Dermis blood vessel endothelial cell (primary cell): Measurements from ENCODE around the gene TP53BP1. TPM values are rescaled to one million over a fixed set of nuclear protein-coding genes. Genes with fewer than 3 reads are reported as not detected.
"Not testable (repeated sequence)": the region's sequence is repeated elsewhere in the genome, so short reads cannot be mapped to it uniquely, and the experiment has no call there.

Source experiments
- DNase-seq: peaks from one replicate; pipeline ENCODE4 v3.0.0; 2010
- total RNA-seq: library from RNA; depleted of rRNA; stranded (reverse); fragments of >200 nt; gene quantifications from 2 replicates; pipeline ENCODE4 v1.2.3, GENCODE V29; 2014

Gene TP53BP1
- 62.6 and 76.5 TPM in 2 replicates for total RNA-seq

GRCh38 chr15:43492673-43493601 lies at the start of gene TP53BP1:
Gene TP53BP1 (minus strand): TSS chr15:43493156. CDS start chr15:43493043, 113 bp downstream.
- peak; percentile 96 for DNase-seq

DNA sequence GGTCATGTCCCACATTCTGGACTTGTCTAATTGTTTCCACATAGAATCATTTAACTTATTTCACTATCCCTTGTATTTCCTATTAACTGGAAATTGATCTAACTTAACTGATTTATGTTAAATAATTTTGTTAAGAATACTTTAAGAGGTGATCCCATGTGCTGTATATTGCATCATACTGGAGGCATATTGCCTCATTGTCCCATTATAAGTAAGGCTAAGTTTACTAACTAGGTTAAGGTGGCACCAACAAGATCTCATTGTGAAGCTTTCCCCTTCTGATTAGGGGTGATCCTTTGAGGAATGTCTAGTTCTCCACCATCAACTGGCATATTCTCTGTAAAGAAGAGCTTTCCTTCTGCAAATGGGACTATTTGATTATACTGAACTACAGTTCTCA lies 48.8 kb upstream of the TP53BP1 start:
- DNase-seq = no peak

- no peak for DNase-seq
These were observed 45.1 kb upstream of the TP53BP1 start for GRCh38 chr15:43538091-43538490.

- no peak for DNase-seq
These were observed 41.9 kb upstream of the TP53BP1 start for GRCh38 chr15:43534897-43535296.

- not testable (repeated sequence) for DNase-seq
These were observed 39.9 kb upstream of the TP53BP1 start for GRCh38 chr15:43532826-43533225.

DNA sequence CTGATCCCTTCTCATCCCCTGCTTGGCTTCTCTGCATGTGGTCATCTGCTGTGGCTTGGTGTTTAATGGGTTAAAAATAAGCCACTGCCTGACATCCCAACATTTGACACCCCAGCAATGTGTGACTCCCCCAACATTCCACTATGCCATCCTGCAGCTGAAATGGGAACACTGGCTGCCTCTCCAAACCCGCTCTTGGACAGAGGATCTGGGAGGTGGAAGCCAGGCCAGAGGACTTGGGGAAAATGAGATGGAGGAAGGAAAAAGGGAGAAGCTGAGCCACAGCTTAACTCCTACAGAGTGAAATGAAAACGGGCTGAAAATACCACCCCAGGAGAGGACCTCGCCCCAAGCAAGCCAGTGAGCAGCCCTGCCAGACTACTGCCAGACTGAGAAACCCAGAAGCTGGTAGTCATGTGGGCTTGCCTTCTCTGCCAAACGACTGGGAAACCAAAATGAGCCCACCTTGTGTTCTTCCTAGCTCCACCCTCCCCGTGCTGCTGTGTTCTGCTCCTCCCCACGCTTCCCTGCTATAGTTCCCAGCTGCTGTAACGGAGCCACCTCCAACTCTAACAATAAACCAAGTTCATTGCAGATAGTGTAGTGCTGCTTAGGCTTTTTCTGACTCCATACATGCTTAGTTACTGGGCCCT lies 38.2 kb upstream of the TP53BP1 start:
- DNase-seq = no peak

- DNase-seq = no peak
These were observed 36.8 kb upstream of the TP53BP1 start for GRCh38 chr15:43529587-43530345.

- no peak for DNase-seq
These were observed 36.2 kb upstream of the TP53BP1 start for GRCh38 chr15:43529141-43529540.

- DNase-seq = no peak
These were observed 35.6 kb upstream of the TP53BP1 start for GRCh38 chr15:43528542-43529007.

DNA sequence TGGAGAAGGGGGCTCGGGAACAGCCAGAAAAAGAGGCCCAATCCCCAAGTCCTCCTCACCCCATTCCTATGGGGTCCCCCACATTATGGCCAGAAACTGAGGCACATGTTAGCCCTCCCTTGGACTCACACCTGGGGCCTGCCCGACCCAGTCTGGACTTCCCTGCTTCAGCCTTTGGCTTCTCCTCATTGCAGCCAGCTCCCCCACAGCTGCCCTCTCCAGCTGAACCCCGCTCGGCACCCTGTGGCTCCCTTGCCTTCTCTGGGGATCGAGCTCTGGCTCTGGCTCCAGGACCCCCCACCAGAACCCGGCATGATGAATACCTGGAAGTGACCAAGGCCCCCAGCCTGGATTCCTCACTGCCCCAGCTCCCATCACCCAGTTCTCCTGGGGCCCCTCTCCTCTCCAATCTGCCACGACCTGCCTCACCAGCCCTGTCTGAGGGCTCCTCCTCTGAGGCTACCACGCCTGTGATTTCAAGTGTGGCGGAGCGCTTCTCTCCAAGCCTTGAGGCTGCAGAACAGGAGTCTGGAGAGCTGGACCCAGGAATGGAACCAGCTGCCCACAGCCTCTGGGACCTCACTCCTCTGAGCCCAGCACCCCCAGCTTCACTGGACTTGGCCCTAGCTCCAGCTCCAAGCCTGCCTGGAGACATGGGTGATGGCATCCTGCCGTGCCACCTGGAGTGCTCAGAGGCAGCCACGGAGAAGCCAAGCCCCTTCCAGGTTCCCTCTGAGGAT lies 35.0 kb upstream of the TP53BP1 start:
- no peak for DNase-seq

GRCh38 chr15:43527016-43527801 lies 34.3 kb upstream of the TP53BP1 start:
- DNase-seq = no peak

DNA sequence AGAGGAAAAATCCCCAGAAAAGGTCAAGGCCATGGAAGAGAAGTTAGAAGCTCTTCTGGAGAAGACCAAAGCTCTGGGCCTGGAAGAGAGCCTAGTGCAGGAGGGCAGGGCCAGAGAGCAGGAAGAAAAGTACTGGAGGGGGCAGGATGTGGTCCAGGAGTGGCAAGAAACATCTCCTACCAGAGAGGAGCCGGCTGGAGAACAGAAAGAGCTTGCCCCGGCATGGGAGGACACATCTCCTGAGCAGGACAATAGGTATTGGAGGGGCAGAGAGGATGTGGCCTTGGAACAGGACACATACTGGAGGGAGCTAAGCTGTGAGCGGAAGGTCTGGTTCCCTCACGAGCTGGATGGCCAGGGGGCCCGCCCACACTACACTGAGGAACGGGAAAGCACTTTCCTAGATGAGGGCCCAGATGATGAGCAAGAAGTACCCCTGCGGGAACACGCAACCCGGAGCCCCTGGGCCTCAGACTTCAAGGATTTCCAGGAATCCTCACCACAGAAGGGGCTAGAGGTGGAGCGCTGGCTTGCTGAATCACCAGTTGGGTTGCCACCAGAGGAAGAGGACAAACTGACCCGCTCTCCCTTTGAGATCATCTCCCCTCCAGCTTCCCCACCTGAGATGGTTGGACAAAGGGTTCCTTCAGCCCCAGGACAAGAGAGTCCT lies 33.4 kb upstream of the TP53BP1 start:
- no peak for DNase-seq

- DNase-seq = no peak
These were observed 32.2 kb upstream of the TP53BP1 start for GRCh38 chr15:43525131-43525530.

- no peak for DNase-seq
These were observed 31.4 kb upstream of the TP53BP1 start for GRCh38 chr15:43524254-43524845.

DNA sequence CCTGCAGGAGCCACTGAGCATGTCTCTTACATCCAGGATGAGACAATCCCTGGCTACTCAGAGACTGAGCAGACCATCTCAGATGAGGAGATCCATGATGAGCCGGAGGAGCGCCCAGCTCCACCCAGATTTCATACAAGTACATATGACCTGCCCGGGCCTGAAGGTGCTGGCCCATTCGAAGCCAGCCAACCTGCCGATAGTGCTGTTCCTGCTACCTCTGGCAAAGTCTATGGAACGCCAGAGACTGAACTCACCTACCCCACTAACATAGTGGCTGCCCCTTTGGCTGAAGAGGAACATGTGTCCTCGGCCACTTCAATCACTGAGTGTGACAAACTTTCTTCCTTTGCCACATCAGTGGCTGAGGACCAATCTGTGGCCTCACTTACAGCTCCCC lies 30.7 kb upstream of the TP53BP1 start:
- DNase-seq = no peak

DNA sequence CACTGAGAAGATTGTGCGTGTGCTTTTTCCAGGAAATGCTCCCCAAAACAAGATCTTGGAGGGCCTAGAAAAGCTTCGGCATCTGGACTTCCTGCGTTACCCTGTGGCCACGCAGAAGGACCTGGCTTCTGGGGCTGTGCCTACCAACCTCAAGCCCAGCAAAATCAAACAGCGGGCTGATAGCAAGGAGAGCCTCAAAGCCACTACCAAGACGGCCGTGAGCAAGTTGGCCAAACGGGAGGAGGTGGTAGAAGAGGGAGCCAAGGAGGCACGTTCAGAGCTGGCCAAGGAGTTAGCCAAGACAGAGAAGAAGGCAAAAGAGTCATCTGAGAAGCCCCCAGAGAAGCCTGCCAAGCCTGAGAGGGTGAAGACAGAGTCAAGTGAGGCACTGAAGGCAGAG lies 29.3 kb upstream of the TP53BP1 start:
- no peak for DNase-seq

- DNase-seq = no peak
These were observed 28.5 kb upstream of the TP53BP1 start for GRCh38 chr15:43521419-43521818.

DNA sequence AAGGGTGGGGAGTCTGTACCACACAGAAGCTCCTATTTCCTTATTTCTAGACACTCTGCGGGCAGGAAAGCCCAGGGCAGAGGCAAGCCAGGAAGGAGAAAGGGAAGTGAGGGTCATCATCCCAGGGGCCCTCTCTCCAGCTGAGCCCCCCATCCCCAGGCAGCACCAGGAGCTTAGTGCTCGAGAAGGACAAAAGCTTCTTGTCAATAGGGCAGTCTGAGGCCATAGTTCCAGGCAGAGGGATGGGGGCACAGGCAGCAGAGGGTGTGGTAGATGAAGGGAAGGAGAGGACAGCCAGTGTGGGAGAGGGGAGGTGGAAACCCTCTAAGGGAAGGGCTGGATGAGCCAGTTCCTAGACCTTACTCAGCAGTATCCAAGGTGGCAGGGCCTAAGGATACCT lies 27.2 kb upstream of the TP53BP1 start:
- no peak for DNase-seq

GRCh38 chr15:43519196-43519595 lies 26.2 kb upstream of the TP53BP1 start:
- DNase-seq = no peak

- peak; percentile 43 for DNase-seq
These were observed 25.3 kb upstream of the TP53BP1 start for GRCh38 chr15:43518197-43518761.
